SHP77 treated with DMSO at 0.1 percent for 48 hours (cell line): Measurements from ENCODE around the gene B4GALNT2.

ENCODE experiments used
- DNase-seq: peaks from one replicate; lab custom pipeline; 2025; lab: John Stamatoyannopoulos, UW

The B4GALNT2 gene

GRCh38 chr17:49213847-49214246, 81.3 kb downstream of the B4GALNT2 start:
- DNase-seq = no peak

- DNase-seq = no peak
These were observed 82.2 kb downstream of the B4GALNT2 start for GRCh38 chr17:49214676-49215360.

GRCh38 chr17:49216482-49216881, 83.9 kb downstream of the B4GALNT2 start:
- no peak for DNase-seq

GRCh38 chr17:49216953-49217650, 84.5 kb downstream of the B4GALNT2 start:
- DNase-seq = no peak

GRCh38 chr17:49217651-49218413, 85.3 kb downstream of the B4GALNT2 start:
- DNase-seq = no peak

GRCh38 chr17:49218941-49219913, 86.7 kb downstream of the B4GALNT2 start:
- DNase-seq = no peak

- no peak for DNase-seq
These were observed 87.4 kb downstream of the B4GALNT2 start for GRCh38 chr17:49219987-49220386.

GRCh38 chr17:49223168-49223516, 90.6 kb downstream of the B4GALNT2 start:
- DNase-seq = no peak

GRCh38 chr17:49223517-49224197, 91.1 kb downstream of the B4GALNT2 start:
- DNase-seq = no peak

- no peak for DNase-seq
These were observed 91.8 kb downstream of the B4GALNT2 start for GRCh38 chr17:49224198-49224996.

- no peak for DNase-seq
These were observed 92.4 kb downstream of the B4GALNT2 start for GRCh38 chr17:49224997-49225337.

- DNase-seq = no peak
These were observed 93.1 kb downstream of the B4GALNT2 start for GRCh38 chr17:49225554-49226236.
